SHP77 treated with DMSO at 0.1 percent for 48 hours (cell line): Measurements from ENCODE around the gene MUC2.

Experiments
- DNase-seq: peaks from one replicate; lab custom pipeline; 2025; lab: John Stamatoyannopoulos, UW

MUC2 gene

GRCh38 chr11:1051356-1052132 is 23.1 kb upstream of the MUC2 start:
- no peak for DNase-seq

GRCh38 chr11:1052133-1053011 is 22.3 kb upstream of the MUC2 start:
- DNase-seq, result no peak

GRCh38 chr11:1053121-1053901 is 21.4 kb upstream of the MUC2 start:
- no peak for DNase-seq

GRCh38 chr11:1054143-1055108 is 20.2 kb upstream of the MUC2 start:
- DNase-seq, result no peak

GRCh38 chr11:1055109-1055703 is 19.5 kb upstream of the MUC2 start:
- no peak for DNase-seq

- no peak for DNase-seq
These were observed 18.5 kb upstream of the MUC2 start for GRCh38 chr11:1055990-1056771.

GRCh38 chr11:1057806-1058205 is 16.9 kb upstream of the MUC2 start:
- DNase-seq, result no peak

- DNase-seq, result no peak
These were observed 14.9 kb upstream of the MUC2 start for GRCh38 chr11:1059759-1060158.

GRCh38 chr11:1060410-1060809 is 14.3 kb upstream of the MUC2 start:
- no peak for DNase-seq

GRCh38 chr11:1060852-1061616 is 13.6 kb upstream of the MUC2 start:
- no peak for DNase-seq

GRCh38 chr11:1062075-1062820 is 12.4 kb upstream of the MUC2 start:
- DNase-seq, result no peak

- DNase-seq, result no peak
These were observed 10.5 kb upstream of the MUC2 start for GRCh38 chr11:1064167-1064566.

- DNase-seq, result no peak
These were observed 6.7 kb upstream of the MUC2 start for GRCh38 chr11:1067812-1068496.

- DNase-seq, result no peak
These were observed 4.9 kb upstream of the MUC2 start for GRCh38 chr11:1069740-1070139.

GRCh38 chr11:1070594-1071462 is 3.8 kb upstream of the MUC2 start:
- no peak for DNase-seq

GRCh38 chr11:1071571-1072115 is 3.0 kb upstream of the MUC2 start:
- DNase-seq, result no peak
